GM12878 (cell line): ENCODE measurements around the gene TMEM209. TPM values are rescaled to one million over a fixed set of nuclear protein-coding genes. Genes with fewer than 3 reads are reported as not detected.

Experiments
- ATAC-seq: fragments of 200-7000 bp; cut with Tn5 transposase; 3 replicates; pipeline ENCODE4 v1.9.1; 2020; ENCODE audit warnings: mild to moderate bottlenecking, moderate library complexity
- BruUV-seq: library from RNA; stranded (reverse); fragments of 400-500 nt; replicated peaks from 2 replicates; lab custom pipeline; 2021; lab: Mats Ljungman, UMichigan
- CTCF ChIA-PET: fragments of 300-600 bp; sonication (Branson Sonifier 250); formaldehyde crosslinking; extraction: SDS; loops from one replicate; lab custom pipeline; 2021; ENCODE audit warnings: inconsistent platforms; lab: Yijun Ruan, JAX
- POLR2A ChIA-PET: fragments of 350-600 bp; formaldehyde crosslinking; extraction: SDS; loops from one replicate; lab custom pipeline; 2021; ENCODE audit warnings: inconsistent platforms; lab: Charles Lee
- RAD21 ChIA-PET: fragments of 300-600 bp; sonication (Branson Sonifier 250); formaldehyde crosslinking; loops from one replicate; lab custom pipeline; 2023; ENCODE audit warnings: antibody characterized with exemption; ENCODE audit not compliant: unreplicated experiment; lab: Charles Lee
- SMC1A ChIA-PET: fragments of 300-600 bp; sonication (Branson Sonifier 250); formaldehyde crosslinking; loops from one replicate; lab custom pipeline; 2023; ENCODE audit not compliant: unreplicated experiment, uncharacterized antibody; lab: Charles Lee
- DNase-seq: peaks from one replicate; pipeline ENCODE4 v3.0.0-alpha.2; 2011; ENCODE audit warnings: low read depth, low spot score
- FAIRE-seq: peaks from 3 replicates; lab custom pipeline; 2011; peaks lifted over from hg19 to GRCh38; lab: Jason Lieb, UNC
- H2AFZ ChIP-seq: 2 replicates; pipeline ENCODE4 v1.6.0; 2011; ENCODE audit warnings: low read depth, low read length, control low read depth; ENCODE audit not compliant: control insufficient read depth
- H3K27ac ChIP-seq: 2 replicates; pipeline ENCODE4 v1.5.1; 2011; ENCODE audit warnings: control low read depth; ENCODE audit not compliant: control insufficient read depth, insufficient read depth
- H3K27me3 ChIP-seq, 2 experiments: replicated peaks in 1 of 2; 2 replicates each; pipeline versions ENCODE4 v1.6.0 to v1.6.1; 2011; ENCODE audit warnings: low read length in 1 of 2; ENCODE audit not compliant: control insufficient read depth in 2 of 2, insufficient read depth in 2 of 2
- H3K36me3 ChIP-seq, 2 experiments: 2 replicates each; pipeline ENCODE4 v1.5.1; 2011; ENCODE audit warnings: low read length in 1 of 2; ENCODE audit not compliant: control insufficient read depth in 2 of 2, insufficient read depth in 2 of 2
- H3K4me1 ChIP-seq: 2 replicates; pipeline ENCODE4 v1.6.1; 2011; ENCODE audit warnings: mild to moderate bottlenecking, low read length, moderate library complexity, mixed read lengths; ENCODE audit not compliant: control insufficient read depth, insufficient read depth
- H3K4me2 ChIP-seq: 2 replicates; pipeline ENCODE4 v1.6.0; 2011; ENCODE audit warnings: control low read depth; ENCODE audit not compliant: control insufficient read depth, insufficient read depth
- H3K4me3 ChIP-seq: fragments of 200-600 bp; sonication (generic); 2 replicates; pipeline ENCODE4 v1.5.1; 2016
- H3K79me2 ChIP-seq: 2 replicates; pipeline ENCODE4 v1.6.0; 2011; ENCODE audit warnings: low read length; ENCODE audit not compliant: control insufficient read depth, insufficient read depth
- H3K9ac ChIP-seq: 2 replicates; pipeline ENCODE4 v1.8.0; 2011; ENCODE audit warnings: low read length, control low read depth, mixed read lengths; ENCODE audit not compliant: control insufficient read depth, insufficient read depth
- H3K9me3 ChIP-seq: replicated peaks from 3 replicates; pipeline ENCODE4 v1.5.1; 2011; ENCODE audit warnings: mild to moderate bottlenecking, low read length; ENCODE audit not compliant: control insufficient read depth, insufficient read depth
- H4K20me1 ChIP-seq: 2 replicates; pipeline ENCODE4 v1.6.0; 2011; ENCODE audit not compliant: control insufficient read depth, insufficient read depth
- CEBPB ChIP-seq, 2 experiments: fragments of 150-350 bp in 1 of 2; IDR thresholded peaks; 2 replicates each; pipeline ENCODE4 v1.6.1; 2012 to 2014; ENCODE audit warnings: low read depth in 2 of 2, low read length in 2 of 2, borderline replicate concordance in 1 of 2, inconsistent platforms in 1 of 2
- CREB1 ChIP-seq: IDR thresholded peaks from 2 replicates; pipeline ENCODE4 v1.6.1; 2012; ENCODE audit warnings: low read depth, mild to moderate bottlenecking, inconsistent platforms
- HDAC2 ChIP-seq: fragments of 200-600 bp; sonication (generic); IDR thresholded peaks from 2 replicates; pipeline ENCODE4 v1.6.1; 2017
- LARP7 ChIP-seq: fragments of 450-650 bp; IDR thresholded peaks from 2 replicates; pipeline ENCODE4 v1.6.1; 2017; ENCODE audit warnings: mild to moderate bottlenecking
- MYB ChIP-seq: fragments of 150-350 bp; IDR thresholded peaks from 2 replicates; pipeline ENCODE4 v1.6.1; 2014; ENCODE audit warnings: mild to moderate bottlenecking, low read depth, low read length, borderline replicate concordance
- NFYA ChIP-seq: IDR thresholded peaks from 2 replicates; pipeline ENCODE4 v1.6.1; 2011; ENCODE audit warnings: low read depth, mild to moderate bottlenecking, low read length, improper control_type of control experiment, borderline replicate concordance
- NR2C2 ChIP-seq: IDR thresholded peaks from 2 replicates; pipeline ENCODE4 v1.6.1; 2011; ENCODE audit warnings: borderline replicate concordance, low read depth; ENCODE audit not compliant: control insufficient read depth, insufficient read length
- POLR2AphosphoS2 ChIP-seq: IDR thresholded peaks from 2 replicates; pipeline ENCODE4 v1.6.1; 2011; ENCODE audit warnings: low read depth, mild to moderate bottlenecking, low read length, improper control_type of control experiment, moderate library complexity
- SUPT20H ChIP-seq: IDR thresholded peaks from 2 replicates; pipeline ENCODE4 v1.6.1; 2011; ENCODE audit warnings: low read depth, mild to moderate bottlenecking, low read length, moderate library complexity, borderline replicate concordance; ENCODE audit not compliant: control insufficient read depth
- ZNF217 ChIP-seq: fragments of 450-650 bp; IDR thresholded peaks from 2 replicates; pipeline ENCODE4 v1.6.1; 2017; ENCODE audit warnings: antibody characterized with exemption, mild to moderate bottlenecking
- WGBS: methylation state at CpG from one replicate; pipeline ENCODE4 v1.1.6; 2016; ENCODE audit warnings: low lambda C conversion rate; ENCODE audit not compliant: insufficient replicate concordance, insufficient coverage; ENCODE audit errors: missing lambda C conversion rate; 5-methylcytosine and 5-hydroxymethylcytosine counted together
- in situ Hi-C: fragments of 300-500 bp; cut with MboI; formaldehyde crosslinking; loops from 9 replicates; pipeline ENCODE4 v1.14.3; 2018; ENCODE audit warnings: mixed read lengths
- intact Hi-C: fragments of 100-400 bp; cut with micrococcal nuclease; formaldehyde crosslinking; loops from one replicate; pipeline ENCODE4 v1.14.2; 2022; ENCODE audit not compliant: unreplicated experiment
- polyA plus RNA-seq, 11 experiments: library from polyadenylated mRNA; depleted of rRNA in 4 of 11; unstranded in 6 of 11; stranded (reverse) in 5 of 11; fragments of >200 nt; fragmentation: Nextera tagmentation in 4 of 11; fragmentation: Illumina TruSeq in 1 of 11; extraction: Ambion mirVana in 4 of 11; extraction: Trizol in 1 of 11; gene quantifications; 1 replicate in 1 of 11; 2 replicates in 10 of 11; pipeline versions ENCODE4 v1.2.1 to v1.2.3, GENCODE V29; 2011 to 2016; ENCODE audit warnings: inconsistent platforms in 2 of 11, missing spikeins in 2 of 11, low read depth in 1 of 11
- total RNA-seq, 4 experiments: library from RNA; depleted of rRNA in 3 of 4; stranded (reverse); fragments of >200 nt in 3 of 4; fragmentation: Illumina TruSeq in 1 of 4; extraction: Trizol in 1 of 4; gene quantifications; 2 replicates each; pipeline versions ENCODE4 v1.2.1 to v1.2.3, GENCODE V29; 2013 to 2021
- TF ChIP-seq, protein P1 (sequence below): IDR thresholded peaks from 2 replicates; pipeline ENCODE4 v1.6.1; 2011; ENCODE audit warnings: mild to moderate bottlenecking, low read depth, low read length, moderate library complexity; ENCODE audit not compliant: insufficient replicate concordance
- TF ChIP-seq, protein P2 (sequence below), 3 experiments: IDR thresholded peaks in 2 of 3; conservative IDR thresholded peaks in 1 of 3; 2 replicates each; pipeline ENCODE4 v1.5.1; 2011; ENCODE audit warnings: low read depth in 3 of 3, low read length in 3 of 3, mild to moderate bottlenecking in 3 of 3, control low read depth in 2 of 3, moderate library complexity in 2 of 3, inconsistent platforms in 1 of 3, mixed read lengths in 1 of 3; ENCODE audit not compliant: control insufficient read depth in 2 of 3, insufficient read depth in 1 of 3; ENCODE audit errors: extremely low read depth in 1 of 3

TMEM209 gene
- total and polyA plus RNA-seq, 10 of the 15 experiments (the other 5 are each of a cell fraction or from before 2014, with no cell fraction given): 22.1 to 41.2 (median 35.1) TPM

DNA sequence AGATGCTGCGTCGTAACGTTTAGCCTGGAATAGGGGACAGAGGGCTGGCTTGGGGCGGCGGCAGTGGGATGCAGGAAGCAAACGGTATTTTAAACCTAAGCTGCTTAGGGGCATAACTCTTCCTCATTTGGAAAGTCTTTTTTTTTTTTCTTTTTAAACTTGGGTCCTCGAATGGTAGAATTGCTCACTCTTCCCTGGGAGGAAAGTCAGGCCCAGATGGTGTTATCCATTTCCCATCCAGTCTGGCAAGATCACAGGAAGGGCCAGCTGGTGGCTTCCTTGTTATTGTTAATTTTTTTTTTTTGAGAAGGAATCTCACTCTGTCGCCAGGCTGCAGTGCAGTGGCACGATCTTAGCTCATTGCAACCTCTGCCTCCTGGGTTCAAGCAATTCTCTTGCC is 56.6 kb downstream of the TMEM209 start:
- Histone ChIP-seq H3K36me3 (no peaks in the 10 kb centered on the region), H3K79me2 (no peaks in the 10 kb centered on the region), H3K27me3 (no peaks in the 10 kb centered on the region), H3K27ac (no peak overlapping the region), H3K9ac (no peak overlapping the region), H2AFZ (no peak overlapping the region), H3K4me3 (no peak overlapping the region), H4K20me1 (no peaks in the 10 kb centered on the region), H3K9me3 (peaks cover 5% of the 10 kb centered on the region), H3K4me1 (peaks cover 32% of the 10 kb centered on the region), H3K4me2 (no peak overlapping the region)
- ChIA-PET CTCF (interaction anchor here (0.8 to 1.0 kb wide), 2 partner anchors 9 to 77 kb away, joined by 3 read pairs; no protein-coding TSS in a partner anchor), RAD21 (no interaction called here), POLR2A (no interaction called here), SMC1A (interaction anchor here (1.2 kb wide), 1 partner anchor 43 kb away, joined by 3 read pairs; no protein-coding TSS in a partner anchor)
- FAIRE-seq (no peak), ATAC-seq (no peak), DNase-seq (no peak)
- BruUV-seq: no TSS peak
- in situ Hi-C loops: no loop called here
- intact Hi-C loops: no loop called here
- no peak for TF ChIP-seq CEBPB (IDR thresholded peaks at IDR 0.05; ENCODE audit: borderline replicate concordance in 1 of 2, low read depth in 2 of 2, low read length in 2 of 2)
- no peak for TF ChIP-seq SUPT20H
- no peak for TF ChIP-seq CREB1
- TF ChIP-seq, protein P1, sequence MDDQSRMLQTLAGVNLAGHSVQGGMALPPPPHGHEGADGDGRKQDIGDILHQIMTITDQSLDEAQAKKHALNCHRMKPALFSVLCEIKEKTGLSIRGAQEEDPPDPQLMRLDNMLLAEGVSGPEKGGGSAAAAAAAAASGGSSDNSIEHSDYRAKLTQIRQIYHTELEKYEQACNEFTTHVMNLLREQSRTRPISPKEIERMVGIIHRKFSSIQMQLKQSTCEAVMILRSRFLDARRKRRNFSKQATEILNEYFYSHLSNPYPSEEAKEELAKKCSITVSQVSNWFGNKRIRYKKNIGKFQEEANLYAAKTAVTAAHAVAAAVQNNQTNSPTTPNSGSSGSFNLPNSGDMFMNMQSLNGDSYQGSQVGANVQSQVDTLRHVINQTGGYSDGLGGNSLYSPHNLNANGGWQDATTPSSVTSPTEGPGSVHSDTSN: no peak
- WGBS: 84% methylated on average over 8 of the region's 9 CpGs

DNA sequence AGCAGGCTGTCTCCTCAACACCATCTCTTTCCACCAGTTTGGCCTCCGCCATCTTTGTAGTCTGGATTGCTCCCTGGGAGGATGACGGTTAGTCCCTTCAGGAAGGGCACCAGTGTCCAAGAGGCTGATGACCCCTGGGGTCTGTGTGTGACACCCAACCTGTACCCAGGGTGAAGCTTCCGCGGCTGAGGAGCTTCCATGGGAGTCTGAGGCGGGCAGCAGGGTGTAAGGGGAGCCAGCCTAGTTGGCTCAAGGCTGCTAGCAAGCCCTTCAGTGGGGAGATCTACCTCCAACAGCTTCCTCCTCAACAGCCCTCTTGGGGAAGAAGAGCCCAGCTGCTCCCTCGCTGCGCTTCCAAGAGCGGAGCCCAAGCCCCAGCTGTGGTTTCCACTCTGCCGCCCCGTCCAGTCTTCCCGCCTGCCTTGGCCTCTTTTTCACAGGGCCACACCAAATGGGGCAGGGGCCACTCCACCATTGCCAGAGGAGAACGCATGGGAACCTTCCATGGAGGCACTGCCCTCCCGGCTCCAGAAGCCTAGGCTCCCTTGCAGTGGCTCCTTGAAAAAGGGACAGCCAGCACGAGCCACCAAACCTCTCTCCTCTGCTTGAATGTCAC is 57.4 kb downstream of the TMEM209 start:
- H3K79me2 ChIP-seq: no peaks in the 10 kb centered on the region
- DNase-seq (no peak), ATAC-seq (no peak), FAIRE-seq (no peak)
- no peak overlapping the region for H3K27ac ChIP-seq
- no TSS peak for BruUV-seq
- POLR2A ChIA-PET: no interaction called here
- no peak overlapping the region for H3K4me3 ChIP-seq
- SMC1A ChIA-PET: no interaction called here
- H3K9me3 ChIP-seq: peaks cover 5% of the 10 kb centered on the region
- no peak overlapping the region for H3K9ac ChIP-seq
- H4K20me1 ChIP-seq: no peaks in the 10 kb centered on the region
- in situ Hi-C loops: no loop called here
- H3K27me3 ChIP-seq: no peaks in the 10 kb centered on the region
- 91% methylated on average over 14 of the region's 14 CpGs for WGBS
- intact Hi-C loops: no loop called here
- RAD21 ChIA-PET: no interaction called here
- H3K4me1 ChIP-seq: peaks cover 31% of the 10 kb centered on the region
- no peak overlapping the region for H2AFZ ChIP-seq
- CTCF ChIA-PET: interaction anchor here (0.8 to 1.0 kb wide), 2 partner anchors 8 to 76 kb away, joined by 3 read pairs; no protein-coding TSS in a partner anchor
- no peaks in the 10 kb centered on the region for H3K36me3 ChIP-seq
- no peak overlapping the region for H3K4me2 ChIP-seq
- TF ChIP-seq HDAC2 (no peak), NR2C2 (no peak), LARP7 (no peak), ZNF217 (no peak), CREB1 (no peak), POLR2AphosphoS2 (no peak), MYB (no peak), NFYA (no peak)
- TF ChIP-seq, protein P2, sequence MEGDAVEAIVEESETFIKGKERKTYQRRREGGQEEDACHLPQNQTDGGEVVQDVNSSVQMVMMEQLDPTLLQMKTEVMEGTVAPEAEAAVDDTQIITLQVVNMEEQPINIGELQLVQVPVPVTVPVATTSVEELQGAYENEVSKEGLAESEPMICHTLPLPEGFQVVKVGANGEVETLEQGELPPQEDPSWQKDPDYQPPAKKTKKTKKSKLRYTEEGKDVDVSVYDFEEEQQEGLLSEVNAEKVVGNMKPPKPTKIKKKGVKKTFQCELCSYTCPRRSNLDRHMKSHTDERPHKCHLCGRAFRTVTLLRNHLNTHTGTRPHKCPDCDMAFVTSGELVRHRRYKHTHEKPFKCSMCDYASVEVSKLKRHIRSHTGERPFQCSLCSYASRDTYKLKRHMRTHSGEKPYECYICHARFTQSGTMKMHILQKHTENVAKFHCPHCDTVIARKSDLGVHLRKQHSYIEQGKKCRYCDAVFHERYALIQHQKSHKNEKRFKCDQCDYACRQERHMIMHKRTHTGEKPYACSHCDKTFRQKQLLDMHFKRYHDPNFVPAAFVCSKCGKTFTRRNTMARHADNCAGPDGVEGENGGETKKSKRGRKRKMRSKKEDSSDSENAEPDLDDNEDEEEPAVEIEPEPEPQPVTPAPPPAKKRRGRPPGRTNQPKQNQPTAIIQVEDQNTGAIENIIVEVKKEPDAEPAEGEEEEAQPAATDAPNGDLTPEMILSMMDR (IDR thresholded peaks at IDR 0.05 in 2 of 3, conservative IDR thresholded peaks at IDR 0.05 in 1 of 3; ENCODE audit: control insufficient read depth in 2 of 3, extremely low read depth in 1 of 3, insufficient read depth in 1 of 3, low read depth in 3 of 3, low read length in 3 of 3): no peak
